ENCODE results near the gene NEK5.
A peak's percentile ranks its signal among the peaks of the same experiment; 100 is the strongest.

Gene NEK5

DNA sequence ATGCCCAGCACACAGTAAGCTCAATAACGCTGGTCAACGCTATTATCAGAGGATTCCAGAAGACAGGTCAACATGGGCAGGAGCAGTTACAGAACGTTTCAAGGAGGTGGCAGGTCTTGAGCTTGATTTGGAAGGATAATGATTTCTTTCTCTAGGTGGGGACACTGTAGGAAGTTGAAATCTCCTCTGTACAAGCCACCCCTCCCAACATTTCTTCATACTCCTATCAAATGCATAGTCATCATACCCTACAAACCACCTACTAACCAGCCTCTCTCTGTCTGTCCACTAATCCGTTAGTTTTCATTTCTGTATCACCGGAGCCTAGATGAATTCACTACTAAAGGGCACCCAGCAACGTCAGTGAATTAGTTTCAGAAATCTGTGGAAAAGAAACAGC lies 118.9 kb downstream of the NEK5 start:
- DNase-seq, result no peak

DNA sequence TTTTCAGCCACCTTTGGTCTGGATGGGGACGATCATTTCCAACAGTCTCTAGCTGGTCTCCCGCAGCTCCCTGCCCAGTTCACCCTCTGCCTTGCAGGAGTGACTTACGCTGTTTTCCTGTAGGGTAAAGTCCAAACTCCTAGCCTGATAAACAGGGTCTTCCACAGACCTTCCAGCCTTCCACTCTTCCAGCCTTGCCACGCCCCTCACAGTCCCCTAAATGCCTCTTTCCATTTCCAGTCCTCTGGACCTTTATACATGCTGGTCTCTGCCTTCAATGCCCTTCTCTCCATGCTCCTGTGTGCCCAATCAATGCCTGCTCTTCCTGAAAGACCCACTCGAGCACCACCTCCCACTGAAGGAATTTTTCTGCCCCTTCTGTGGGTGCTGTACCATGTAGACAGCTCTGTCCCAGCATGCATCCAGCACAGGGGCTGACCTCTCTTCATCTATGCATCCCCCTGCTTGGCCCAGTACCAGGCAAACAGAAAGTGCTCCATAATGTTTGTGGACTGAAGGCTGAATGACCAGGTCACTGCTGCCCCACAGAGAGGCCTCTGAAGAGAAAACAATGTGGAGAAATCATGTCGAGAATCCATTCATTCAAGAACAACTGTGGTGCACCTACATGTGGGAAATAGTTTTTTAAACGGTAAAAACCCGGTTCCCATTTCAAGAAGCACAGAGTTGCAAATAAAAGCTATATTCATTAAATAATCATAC lies 122.2 kb downstream of the NEK5 start:
- no peak for DNase-seq

DNA sequence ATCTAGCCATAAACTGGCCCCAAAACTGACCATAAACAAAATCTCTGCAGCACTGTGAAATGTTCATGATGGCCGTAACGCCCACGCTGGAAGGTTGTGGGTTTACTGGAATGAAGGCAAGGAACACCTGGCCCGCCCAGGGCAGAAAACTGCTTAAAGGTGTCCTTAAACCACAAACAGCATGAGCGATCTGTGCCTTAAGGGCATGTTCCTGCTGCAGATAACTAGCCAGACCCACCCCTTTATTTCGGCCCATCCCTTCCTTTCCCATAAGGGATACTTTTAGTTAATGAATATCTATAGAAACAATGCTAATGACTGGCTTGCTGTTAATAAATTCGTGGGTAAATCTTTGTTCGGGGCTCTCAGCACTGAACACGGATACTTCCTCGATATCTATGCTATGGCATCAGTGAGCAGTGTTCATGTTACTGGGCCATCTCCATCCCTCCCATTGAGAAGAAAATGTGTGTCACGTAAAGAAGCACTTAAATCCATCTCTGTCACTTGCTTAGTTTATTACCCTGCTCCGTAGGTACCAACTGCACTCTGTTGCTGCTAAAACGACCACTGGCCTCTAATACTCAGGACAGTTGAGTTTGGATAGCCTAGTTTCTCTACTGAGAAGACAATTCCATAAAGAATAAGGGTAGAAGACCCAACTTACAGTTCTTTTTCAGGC lies 122.9 kb downstream of the NEK5 start:
- no peak for DNase-seq

DNA sequence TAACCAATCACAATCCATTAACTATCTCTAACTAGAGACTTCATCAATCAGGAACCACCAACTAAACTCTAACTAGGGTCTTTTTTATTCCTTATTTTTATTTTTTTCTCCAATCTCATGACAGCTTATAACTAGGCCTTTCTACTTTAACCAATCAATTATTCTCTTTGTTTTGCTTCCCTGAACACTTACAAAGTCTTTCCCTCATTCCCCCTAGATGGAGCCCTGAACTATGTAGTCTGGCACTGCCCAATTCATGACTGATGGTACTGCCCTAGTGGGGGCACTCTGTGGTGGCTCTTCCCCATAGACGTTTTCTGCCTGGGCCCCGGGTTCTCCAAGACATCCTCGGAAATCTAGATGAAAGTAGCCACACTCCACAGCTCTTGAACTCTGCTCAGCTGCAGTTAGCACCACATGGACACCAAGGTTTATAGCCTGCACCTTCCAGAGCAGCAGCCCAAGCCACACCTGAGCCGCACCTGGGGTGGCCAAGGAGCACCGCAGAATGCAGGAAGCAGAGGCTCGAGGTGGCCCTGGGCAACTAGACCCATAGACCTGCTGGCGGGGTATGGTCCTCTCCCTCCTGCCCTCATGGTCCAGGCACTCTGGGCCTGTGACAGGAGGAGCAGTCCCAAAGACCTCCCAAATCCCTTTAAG lies 124.2 kb downstream of the NEK5 start:
- no peak for DNase-seq

DNA sequence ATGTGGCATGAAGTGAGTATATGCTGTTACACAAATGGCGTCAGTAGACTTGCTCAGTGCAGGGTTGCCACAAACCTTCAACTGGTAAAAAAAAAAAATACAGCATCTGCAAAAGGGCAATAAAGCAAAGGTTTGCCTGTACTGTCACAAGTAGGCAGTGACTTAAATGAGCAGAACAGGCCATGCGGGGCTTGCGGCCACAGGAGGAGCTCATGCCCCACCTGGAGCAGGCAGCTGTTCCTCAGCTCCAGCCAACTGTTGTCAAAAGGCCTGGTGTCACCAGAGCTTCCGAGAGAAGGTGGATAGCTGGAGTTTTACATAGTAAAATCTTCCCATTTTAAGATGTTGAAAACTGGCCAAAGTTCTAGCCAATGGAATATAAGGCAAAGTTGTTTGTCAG lies 125.3 kb downstream of the NEK5 start:
- no peak for DNase-seq

DNA sequence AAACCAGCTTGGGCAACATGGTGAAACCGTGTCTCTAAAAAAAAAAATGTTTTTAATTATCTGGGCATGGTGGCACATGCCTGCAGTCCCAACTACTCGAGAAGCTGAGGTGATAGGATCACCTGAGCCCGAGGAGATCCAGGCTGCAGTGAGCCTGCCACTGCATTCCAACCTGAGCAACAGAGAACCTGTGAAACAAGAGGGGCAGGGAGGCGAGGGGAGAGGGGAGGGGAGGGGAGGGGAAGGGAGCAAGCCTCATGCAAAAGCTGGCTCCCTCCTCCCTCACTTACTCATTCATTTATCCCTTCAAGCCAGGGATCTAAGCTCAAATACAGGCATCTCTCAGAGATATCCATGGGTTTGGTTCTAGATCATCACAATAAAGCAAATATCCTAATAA lies 126.5 kb downstream of the NEK5 start:
- DNase-seq, result no peak

DNA sequence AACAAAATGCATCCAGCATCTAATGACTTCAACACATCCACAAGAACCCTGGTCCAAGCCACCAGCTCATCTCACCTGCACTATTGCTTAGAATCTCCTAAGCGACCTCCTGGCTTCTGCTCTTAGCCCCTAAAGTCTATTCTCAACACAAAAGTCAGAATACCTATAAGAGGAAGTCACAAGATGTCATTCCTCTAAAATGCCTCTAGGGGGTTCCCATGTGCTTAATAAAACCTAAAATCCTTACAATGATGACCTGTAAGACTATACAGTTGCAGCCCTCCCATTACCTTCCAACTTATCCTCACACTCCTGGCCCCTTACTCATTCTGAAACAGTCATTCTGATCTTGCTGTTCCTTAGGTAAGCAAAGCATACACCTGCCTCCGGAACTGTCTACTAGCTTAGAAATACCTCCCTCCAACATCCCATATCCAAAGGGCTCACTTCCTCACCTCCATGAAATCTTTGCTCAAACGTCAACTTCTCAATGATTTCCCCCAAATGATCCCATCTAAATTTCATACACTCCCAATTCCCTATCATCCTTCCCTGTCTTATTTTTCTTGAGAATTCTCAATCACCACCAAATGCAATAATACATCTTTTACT lies 127.6 kb downstream of the NEK5 start:
- peak in 1 of 5 donors; percentile 34 for DNase-seq

DNA sequence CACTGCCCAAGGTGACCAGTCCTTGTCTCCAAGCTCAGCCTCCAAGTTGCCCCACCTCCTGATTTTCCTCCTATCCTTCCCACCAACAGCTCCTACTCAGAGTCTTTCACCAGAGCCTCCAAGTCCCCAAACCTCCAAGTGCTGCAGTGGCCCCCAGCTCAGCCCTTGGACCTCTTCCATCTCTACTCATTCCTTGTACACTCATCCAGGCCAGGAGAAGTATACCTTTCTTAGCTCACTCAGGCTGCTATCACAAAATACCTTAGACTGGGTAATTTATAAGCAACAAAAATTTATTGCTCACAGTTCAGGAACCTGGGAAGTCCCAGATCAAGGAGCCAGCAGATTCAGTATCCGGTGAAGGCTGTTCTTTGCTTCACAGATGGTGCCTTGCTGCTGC lies 129.0 kb downstream of the NEK5 start:
- no peak for DNase-seq

DNA sequence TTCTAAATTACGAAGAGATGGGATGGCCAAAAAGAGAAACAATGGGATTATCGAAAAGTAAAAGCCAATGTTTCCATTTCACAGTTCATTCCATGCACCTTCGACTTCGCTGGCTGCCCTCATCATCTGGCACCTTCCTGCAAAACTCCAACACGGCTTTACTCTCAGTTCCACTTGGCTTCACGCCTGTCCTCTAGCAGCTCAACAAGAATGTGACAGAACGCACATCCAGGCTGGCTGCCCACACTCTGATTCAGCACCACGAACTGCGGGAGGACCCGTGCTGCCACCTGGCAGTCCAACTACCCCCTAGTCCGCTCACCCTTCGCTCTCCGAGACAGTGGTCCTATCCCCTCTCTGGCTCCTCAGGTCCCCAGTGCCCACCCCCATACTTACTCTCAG lies 129.4 kb downstream of the NEK5 start:
- no peak for DNase-seq

DNA sequence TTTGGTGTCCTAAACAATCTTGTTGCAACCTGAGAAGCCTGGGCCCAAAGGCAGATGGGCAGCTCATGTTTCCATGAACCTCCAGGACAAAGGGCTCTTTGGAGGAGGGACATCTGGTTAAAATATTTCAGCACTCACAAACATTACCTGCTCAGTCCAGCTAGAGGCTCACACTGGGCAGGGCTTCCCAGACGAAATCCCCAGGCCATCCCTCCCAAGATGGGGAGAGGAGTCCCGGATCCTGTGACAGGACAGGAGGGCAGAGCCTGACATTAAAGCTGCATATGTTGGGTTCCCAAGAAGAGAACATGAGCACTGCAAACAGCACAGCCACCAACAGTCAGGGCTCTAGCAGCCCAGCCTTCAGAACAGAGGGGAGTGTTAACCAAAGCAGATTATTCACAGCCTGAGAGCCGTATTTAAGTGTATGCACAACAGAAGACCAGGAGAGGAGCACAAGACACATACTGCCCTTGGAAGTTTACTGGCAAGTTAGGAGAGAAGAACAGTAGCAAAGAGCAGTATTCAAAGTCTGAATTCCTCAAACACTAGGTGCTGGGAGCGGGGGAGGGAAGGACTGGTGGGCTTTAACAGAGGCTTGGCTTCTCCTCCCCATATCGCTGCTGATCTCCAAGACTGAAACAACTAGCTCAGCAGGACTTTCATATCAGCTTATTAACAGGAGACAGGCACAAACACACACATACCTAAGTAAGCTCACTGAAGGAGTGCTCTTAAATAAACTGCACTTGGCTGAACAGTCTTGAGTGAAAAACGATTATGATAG lies 130.0 kb downstream of the NEK5 start:
- no peak for DNase-seq

DNA sequence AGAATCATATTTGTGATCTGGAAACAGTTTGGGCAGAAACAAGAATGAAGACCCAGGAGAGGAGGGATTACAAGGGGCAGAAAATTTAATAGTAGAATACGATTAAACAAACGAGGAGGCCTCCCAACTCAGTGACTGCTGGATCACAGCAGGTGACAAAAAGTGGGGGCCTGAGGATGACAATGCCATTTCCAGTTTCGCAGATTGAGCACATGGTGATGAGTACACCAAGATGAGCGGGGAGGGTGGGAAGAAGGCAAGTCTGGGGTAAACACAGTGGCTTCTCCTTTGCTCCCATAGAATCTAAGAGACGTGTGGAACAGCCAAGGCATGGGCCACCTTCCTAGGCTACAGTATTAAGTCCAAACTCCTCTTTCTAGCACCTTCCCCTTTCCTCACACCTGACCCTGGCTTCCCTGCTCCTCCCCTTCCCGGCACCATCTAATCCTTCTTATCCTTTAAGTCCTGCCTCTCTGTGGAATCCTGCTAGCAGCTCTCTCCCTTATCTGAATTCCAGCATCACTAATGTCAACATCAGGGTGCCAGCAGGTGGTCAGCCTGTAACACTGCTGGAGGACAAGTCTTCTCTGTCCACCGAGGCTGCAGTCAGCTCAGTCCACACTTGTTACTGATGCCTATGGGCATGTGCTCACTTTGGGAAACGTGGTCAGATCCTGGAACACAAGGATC lies 131.1 kb downstream of the NEK5 start:
- no peak for DNase-seq

DNA sequence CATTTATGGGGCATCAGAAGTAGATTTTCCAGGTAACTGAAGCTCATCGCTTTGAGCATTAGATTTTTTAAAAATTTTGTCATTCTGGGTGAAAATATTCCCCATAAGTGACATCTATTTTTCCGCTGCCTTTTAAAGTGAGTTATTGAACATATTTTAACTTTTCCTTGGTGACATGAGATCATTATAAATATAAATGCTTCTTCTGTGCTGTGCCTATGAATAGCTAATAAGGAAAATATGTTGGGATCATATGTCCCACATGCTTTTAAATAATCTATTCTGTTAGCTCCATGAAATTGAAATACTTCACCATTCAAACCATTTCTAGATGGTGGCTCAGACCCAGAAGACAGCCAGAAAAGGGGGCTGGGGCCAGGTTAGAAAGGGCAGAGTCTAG lies 131.7 kb downstream of the NEK5 start:
- DNase-seq, result no peak

DNA sequence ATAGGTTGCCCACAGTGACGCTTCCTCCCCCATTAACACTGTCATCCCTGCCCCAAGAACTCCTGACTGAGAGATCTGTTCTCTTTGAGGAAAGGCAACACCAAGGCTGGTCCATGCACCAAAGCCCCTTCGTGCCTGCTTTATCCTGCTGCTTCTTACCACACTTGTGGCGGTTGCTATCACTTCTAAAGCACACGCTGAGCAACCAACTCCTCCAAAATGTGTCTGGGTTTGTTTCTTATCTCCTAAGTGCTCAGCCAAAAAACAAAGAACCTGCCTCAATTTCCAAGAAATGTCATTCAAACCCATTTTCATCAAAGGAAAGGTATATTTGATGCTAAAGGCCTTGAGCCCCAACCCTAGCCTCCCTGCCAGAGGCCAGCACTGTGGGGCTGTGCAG lies 132.2 kb downstream of the NEK5 start:
- DNase-seq, result no peak

DNA sequence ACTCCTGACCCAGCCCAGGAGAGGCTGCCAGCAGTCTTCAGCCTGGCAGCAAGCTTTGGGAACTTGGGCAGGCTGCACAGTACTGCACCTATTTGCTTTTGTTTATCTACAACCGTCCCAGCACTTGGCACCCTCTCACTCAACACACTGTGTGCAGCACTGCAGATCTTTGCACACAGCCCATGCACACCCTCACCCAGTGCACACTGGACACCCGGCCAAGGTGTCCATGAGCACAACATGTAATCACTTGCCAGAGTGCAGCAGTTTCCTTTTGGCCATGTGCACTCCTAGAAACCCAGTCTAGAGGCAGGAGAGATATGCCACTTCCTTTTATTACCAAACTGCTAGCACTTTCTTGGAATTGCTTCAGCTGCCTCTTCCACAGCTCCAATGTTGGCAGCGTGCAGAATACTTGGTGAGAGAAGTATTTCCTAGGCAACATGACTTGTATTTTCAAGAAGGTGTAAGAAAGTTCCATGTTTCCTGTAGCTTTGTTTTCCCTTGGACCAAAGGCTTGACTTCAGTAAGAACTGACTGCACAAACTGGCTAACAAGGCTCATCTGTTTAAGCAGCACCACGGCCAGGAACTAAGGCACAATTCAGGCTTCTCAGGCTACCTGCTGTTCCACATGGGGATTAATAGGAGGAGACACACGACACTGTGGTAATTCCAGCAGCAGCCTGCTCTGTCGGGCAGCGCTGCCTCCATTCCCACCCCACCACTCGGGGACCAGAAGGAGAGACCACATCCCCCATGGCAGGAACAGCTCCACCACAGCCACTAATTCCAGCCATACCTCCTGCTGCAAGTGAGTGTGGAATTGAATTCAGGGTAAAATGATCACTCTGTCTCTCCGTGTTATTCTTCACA lies 133.0 kb downstream of the NEK5 start:
- no peak for DNase-seq

DNA sequence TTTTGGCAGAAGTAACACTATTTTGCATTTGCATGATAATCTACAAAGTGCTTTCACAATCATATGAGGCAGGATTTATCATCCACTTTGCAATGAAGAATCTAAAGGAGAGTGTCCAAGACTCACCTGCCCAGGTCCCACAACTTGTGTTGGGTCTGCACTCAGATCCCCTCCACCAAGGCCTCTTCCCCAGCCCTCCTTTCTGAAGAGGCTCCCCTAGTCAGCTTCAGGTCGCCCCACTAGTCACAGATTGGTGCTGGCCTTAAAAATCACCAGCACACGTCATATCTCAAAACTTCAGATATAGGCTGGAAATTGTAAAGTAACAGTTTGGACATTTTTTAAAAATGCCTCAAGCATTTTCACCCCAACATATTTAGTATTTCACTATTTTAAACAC lies 135.2 kb downstream of the NEK5 start:
- no peak for DNase-seq

DNA sequence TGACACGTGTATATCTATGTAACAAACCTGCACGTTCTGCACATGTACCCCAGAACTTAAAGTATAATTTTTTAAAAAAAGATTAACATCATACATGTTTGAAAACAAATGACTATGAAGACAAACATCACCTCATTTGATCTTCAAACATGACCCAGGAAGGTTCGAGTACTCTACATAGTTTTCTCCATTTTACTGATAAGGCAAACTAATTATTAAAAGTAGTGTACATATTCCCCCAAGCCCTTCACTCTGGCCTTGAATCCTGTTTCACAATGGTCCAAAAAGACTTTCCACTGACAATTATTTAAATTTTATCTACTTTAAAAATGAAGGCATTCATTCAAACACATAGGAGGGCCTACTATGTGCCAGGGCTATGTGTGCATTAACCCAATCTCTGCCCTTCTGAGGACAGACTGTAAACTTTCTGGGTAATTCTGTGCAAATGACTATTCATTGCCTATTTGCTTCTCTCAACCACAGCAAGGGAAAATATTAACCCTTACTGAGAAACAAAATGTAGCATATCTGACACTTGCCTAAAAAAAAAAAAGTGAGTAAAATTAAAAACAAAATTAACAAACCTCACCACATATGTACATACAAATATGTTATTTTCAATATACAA lies 139.8 kb downstream of the NEK5 start:
- DNase-seq, result no peak
